Measurements from ENCODE around the gene TMEM132E.

TMEM132E gene

GRCh38 chr17:34601416-34601815 is 22.0 kb downstream of the TMEM132E start:
- no peak for DNase-seq (ENCODE audit: low read depth in 2 of 2)

- no peak for DNase-seq (ENCODE audit: low read depth in 2 of 2)
Observed at GRCh38 chr17:34603974-34604373, 24.6 kb downstream of the TMEM132E start.

DNA sequence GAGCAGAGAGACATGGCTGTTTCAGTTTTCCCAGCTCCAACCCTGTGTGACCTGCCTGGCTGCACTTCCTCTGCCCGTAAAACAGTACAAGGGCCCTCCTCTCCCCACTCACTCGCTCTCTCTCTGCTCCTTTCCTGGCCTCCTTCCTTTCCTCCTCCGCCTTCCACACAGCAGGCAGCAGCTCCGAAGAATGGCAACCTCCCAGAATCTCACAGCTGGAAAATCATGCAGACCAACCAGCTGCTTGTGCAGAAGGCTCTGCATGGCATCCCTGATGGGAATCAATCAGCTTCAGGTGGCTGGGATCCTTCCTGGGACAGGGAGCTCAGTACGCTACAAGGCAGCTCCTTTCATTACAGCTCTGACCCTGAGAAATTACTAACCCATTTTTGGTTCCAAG is 27.4 kb downstream of the TMEM132E start:
- DNase-seq (ENCODE audit: low read depth in 2 of 2): no peak

DNA sequence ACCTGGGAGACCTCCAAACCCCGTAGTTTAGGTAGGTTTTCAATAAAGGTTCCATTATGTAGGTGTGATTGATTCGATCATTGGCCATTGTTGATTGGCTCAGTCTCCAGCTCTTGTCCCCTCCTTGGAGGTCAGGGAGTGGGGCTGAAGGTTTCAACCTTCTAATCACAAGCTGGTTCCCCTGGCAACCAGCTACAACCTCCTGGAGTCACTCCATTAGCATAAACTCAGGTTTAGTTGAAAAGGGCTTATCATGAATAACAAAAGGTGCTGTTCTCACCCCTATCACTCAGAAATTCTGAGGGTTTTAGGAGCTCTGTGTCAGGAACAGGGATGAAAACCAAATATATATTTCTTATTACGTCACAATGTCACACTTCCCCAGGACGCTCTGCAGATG is 28.5 kb downstream of the TMEM132E start:
- no peak for DNase-seq (ENCODE audit: low read depth in 2 of 2)

- no peak for DNase-seq (ENCODE audit: low read depth in 2 of 2)
Observed at GRCh38 chr17:34609210-34609609, 29.8 kb downstream of the TMEM132E start.

- DNase-seq (ENCODE audit: low read depth in 2 of 2): no peak
Observed at GRCh38 chr17:34610039-34610438, 30.7 kb downstream of the TMEM132E start.

GRCh38 chr17:34610506-34610905 is 31.1 kb downstream of the TMEM132E start:
- DNase-seq (ENCODE audit: low read depth in 2 of 2): no peak

DNA sequence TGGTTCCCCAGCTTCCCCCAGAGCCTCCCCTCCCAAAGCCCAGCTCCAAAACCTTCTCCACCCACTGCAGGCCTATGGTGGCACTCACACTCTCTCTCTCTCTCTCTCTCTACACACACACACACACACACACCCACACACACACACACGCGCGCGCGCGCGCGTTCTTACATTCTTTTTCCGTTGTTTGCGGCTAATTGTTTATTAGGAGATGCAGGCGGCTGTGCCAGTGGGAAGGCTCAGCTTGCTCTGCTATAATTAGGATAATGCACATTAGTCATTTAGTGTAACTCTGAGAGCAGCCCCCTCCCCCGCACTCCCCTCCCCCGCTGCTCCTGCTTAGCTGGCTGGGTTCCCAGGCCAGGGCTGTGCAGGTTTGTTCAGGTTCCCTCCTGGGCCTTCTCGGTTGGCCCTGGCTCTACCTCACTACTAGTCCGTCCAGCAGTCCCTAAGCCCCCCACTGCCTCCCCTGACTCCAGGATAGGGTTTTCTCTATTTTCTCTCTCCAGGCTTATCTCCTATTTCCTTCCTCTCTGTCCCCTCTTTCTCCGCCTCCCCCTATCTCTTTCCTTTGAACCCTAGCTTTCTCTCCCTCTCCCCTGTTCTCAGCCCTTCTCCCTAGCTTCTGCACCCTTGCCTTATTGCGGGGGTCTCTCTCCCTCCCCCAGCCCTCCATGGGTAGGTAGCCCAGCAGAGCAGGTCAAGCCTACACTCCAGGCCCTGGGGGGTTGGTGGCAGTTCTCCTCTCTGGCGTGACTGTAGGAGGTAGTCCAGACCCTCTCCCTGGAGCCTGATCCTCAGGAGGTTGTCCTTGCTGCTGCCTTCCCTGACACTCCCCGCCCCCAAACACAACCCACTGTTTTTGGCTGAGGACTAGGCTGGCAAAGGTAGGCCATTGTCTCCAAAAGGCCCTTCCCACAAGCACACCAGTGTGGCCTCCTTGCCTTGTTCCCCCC is 34.0 kb downstream of the TMEM132E start:
- no peak for DNase-seq (ENCODE audit: low read depth in 2 of 2)

DNA sequence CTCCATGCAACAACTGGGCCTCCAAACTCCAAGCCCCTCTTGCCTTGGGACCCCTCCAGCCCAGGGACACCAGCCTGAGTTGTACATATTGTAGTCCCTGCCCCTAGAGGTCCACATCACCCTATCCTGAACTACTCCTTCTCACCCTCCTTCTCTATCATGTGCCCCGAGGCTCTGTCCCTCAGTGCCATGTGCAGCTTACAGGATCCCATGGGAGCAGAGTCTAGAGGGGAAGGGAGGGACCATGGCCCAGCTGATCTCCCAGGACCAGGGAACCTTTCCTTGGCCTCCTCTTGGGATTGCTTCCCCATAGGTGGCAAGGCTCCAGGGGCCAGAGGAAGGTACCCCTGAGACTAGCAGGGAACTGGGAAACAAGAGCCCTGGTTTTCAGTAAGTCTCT is 35.3 kb downstream of the TMEM132E start:
- DNase-seq (ENCODE audit: low read depth in 2 of 2): no peak

DNA sequence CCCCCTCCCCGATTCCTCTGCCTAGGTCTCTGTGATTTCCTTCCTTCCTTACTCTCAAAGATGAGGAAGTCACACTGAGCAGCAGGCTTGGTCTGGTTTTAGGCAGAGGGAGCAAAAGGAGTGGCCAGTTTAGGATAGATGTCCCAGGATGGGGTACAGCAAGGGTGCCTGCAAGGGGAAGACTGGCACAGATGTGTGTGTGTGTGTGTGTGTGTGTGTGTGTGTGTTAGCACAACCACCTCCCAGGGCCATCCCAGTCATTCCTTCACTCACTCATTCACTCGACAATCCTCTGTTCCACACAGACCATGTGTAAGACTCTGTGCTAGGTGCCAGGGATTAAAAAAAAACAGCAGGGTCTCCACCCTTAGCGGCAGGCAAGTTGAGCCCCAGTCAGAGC is 35.9 kb downstream of the TMEM132E start:
- no peak for DNase-seq (ENCODE audit: low read depth in 2 of 2)

- DNase-seq (ENCODE audit: low read depth in 2 of 2): no peak
Observed at GRCh38 chr17:34616148-34616547, 36.8 kb downstream of the TMEM132E start.

DNA sequence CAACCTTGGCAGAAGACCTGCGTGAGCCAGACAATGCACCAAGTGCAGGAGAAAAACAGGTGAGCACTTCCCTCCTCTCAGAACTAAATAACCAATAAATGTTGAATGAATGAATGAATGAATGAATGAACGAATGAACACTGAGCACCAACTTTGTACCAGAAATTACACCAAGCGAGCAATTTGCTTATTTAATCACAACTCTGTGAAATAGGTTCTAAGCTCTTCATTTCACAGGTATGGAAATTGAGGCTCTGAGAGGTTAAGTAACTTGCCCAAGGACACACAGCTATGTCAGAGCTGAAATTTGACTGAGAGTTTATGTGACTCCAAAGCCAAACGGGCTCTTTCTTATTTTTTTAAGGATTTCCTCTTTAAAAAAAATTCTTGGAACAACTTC is 38.0 kb downstream of the TMEM132E start:
- DNase-seq (ENCODE audit: low read depth in 2 of 2): no peak

DNA sequence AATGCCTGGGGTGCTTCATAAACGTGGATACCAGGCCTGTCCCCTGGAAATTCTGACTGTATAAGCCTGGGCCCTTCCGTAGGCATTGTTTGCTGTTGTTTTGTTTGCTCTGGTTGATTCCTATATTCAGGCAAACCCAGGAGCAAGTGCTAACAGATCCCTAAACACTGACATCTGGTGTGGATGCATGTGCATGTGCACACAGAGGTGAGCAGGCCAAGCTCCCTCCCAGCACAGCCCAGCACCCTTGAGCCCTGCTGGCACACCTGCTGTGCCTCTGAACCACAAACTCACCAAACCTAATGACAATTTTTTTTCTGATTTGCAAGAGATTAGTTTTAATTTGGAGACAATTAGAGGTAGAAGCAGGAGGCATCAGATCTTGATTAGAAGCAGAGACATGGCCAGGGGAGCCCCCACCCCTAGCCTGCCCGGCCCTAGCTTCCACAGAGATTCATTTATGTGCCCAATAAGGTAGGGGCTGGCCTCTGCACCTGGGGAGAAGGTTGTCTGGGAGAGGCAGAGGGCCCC is 40.4 kb downstream of the TMEM132E start:
- DNase-seq (ENCODE audit: low read depth in 2 of 2): no peak

GRCh38 chr17:34620458-34620857 is 41.1 kb downstream of the TMEM132E start:
- no peak for DNase-seq (ENCODE audit: low read depth in 2 of 2)

DNA sequence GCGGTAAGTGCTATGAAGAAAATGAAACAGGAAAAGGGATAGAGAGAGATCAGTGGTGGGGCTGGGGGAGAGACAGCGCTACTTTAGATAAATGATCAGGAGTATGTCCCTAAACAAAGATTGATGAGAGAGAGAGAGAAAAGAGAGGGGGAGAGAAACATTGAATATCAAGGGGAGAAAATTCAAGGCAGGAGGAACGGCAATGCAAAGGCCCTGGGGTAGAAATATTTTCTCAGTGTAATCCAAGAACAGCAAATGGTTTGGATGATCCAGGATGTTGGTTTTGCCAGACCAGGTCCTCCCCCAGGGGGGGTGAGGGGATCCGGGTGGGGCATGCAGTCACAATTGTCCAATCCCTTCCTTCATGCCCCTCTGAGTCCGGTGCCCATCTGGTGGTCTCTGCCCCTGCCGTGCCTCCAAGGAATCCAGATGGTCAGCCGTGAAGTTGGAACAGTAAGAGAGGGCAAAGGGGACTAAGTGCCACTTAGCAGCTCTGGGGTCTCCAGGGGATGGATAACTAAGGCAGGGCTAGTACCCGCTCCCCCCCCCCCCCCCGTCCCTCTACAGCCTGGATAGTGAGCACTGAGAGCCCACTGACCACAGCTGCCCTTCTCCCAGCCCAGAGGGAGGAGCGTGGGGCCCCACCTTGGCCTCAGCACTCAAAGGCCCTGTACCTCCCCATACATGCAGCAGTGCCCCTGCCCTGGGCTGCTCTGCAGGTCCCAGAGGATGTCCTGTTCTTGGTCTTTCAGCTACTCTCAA is 43.7 kb downstream of the TMEM132E start:
- no peak for DNase-seq (ENCODE audit: low read depth in 2 of 2)

GRCh38 chr17:34623856-34624766 is 44.7 kb downstream of the TMEM132E start:
- DNase-seq (ENCODE audit: low read depth in 2 of 2): no peak

- DNase-seq (ENCODE audit: low read depth in 2 of 2): no peak
Observed at GRCh38 chr17:34624767-34625383, 45.5 kb downstream of the TMEM132E start.

GRCh38 chr17:34626121-34626681 is 46.8 kb downstream of the TMEM132E start:
- DNase-seq (ENCODE audit: low read depth in 2 of 2): no peak

- DNase-seq (ENCODE audit: low read depth in 2 of 2): no peak
Observed at GRCh38 chr17:34628879-34629278, 49.5 kb downstream of the TMEM132E start.

DNA sequence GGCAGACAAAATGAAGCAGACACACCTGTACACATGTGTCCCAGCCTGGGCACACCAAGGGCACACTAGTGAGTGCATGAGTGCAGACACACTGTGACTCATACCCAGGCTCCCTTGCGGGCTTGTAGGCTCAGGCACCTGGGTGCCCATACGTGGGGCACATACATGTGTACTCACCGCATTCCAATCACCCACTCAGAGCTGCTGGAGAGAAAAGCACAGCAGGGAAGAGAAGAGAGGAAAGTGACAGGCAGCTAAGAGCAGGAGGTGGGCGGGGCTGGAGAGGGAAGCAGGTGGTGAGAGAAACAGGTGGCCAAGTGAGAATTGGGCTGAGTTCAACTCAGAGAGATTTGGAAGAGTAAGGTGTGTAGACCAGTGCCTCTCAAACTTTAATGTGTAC is 54.0 kb downstream of the TMEM132E start:
- no peak for DNase-seq (ENCODE audit: low read depth in 2 of 2)

GRCh38 chr17:34633760-34634159 is 54.4 kb downstream of the TMEM132E start:
- DNase-seq (ENCODE audit: low read depth in 2 of 2): no peak
